ENCODE measurements around the gene SRCIN1.

- TF ChIP-seq CTCF (IDR thresholded peaks at IDR 0.05) (no peak), POLR2A (IDR thresholded peaks at IDR 0.05) (peak in 2 of 3 donors; percentile 45)
Measured at GRCh38 chr17:38606646-38607611, 1.2 kb upstream of the SRCIN1 start.
